GM10266 (cell line): Measurements from ENCODE around the gene MPP3.

Experiments used
- DNase-seq: peaks from one replicate; pipeline ENCODE4 v3.0.0; 2012; ENCODE audit errors: extremely low spot score
- CTCF ChIP-seq: IDR thresholded peaks from 2 replicates; pipeline ENCODE4 v1.5.1; 2012; ENCODE audit warnings: mild to moderate bottlenecking, low read depth; ENCODE audit not compliant: control insufficient read depth, insufficient read depth; ENCODE audit errors: missing control alignments

MPP3 gene

DNA sequence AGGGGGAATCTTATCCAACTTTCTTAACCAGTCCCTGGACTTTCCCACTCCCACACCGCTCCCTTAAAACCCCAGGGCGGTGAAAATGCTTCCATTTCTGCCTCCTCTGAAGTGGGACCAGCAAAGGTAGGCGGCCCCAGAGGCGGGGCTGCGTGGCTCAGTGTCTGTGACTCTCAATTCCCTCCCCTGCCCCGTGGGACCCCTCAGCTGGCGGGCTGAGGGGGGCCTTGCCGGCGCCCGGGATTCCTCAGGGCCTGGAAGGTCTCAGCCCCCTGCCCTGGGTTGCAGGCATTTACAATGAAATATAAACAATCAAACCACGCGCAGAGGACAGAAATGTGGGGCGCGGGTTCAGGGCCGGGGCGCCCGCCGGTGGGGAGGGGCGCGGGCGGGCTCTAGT is 78.0 kb downstream of the MPP3 start:
- TF ChIP-seq CTCF: no peak
- DNase-seq: no peak

DNA sequence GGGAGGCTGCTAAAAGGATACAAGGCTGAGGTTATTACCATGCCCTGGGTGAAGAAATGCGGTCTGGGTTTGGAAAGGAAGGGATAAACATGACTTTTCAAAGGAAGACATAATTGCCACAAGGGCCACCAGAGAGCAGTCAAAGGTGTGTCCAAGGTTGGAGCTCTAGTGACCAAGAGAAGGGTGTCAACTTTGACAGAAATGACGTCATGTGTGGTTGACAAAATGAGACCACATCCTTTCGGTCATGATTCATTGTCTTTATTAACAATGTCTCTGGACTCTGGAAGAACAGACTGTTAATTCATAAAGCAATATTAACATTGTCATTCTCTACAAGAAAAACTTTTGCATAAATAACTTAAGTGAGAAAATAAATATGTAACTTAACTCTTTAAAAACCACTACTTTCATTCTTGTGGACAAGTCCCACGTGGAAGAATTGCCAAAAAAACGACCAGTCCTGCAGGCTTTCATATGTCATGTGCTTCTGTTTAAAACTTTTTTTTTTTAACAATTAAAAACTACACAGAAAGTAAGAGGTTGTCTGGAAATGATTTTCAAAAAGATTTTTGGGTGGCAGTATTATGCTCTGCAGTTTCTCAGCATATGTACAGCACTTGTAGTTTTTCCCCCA is 79.3 kb downstream of the MPP3 start:
- no peak for TF ChIP-seq CTCF
- DNase-seq: peak; percentile 66
